NOMO-1 treated with dmso at 0.1 percent for 144 hours (cell line): ENCODE results near the gene DMD.

ENCODE experiments used
- DNase-seq: peaks from one replicate; lab custom pipeline; 2025; ENCODE audit not compliant: unreplicated experiment; lab: John Stamatoyannopoulos, UW

Gene DMD

DNA sequence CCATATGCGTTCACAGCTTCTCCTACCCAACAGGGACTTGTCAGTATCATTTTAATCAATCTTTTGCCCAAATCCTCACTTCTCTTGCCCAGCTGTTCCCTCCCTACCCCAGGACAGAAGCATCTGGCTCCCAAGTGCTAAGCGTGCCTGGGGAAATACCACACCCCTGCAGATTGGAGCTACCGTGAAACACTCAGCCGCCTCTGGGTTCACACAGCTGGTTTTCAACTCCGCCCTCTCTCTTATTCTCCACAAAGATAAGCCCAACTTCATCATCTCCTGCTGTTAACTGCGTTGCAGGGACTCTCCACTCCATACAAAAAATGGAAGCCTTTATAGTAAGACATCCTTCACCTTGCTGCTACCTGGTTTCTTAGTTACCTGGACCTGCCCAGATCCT, 1992.2 kb downstream of the DMD start:
- no peak for DNase-seq

DNA sequence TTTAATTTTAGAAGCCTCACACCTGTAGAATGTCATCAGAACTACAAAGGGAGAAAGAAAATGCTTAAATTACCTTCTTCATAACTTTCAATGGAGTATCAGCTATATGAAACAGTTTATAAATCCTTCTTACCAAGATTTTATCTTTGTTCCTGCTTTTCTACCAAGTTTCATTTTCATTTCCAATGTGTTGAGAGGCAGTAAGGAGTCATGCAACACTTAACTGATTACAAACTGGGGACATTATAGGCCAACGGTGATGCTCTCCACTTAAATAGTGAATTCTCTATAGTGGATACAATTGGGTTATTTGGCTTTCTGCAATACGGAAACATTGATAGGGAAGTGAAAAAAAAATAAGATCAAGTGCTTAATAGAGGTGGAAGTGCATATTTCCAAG, 1994.3 kb downstream of the DMD start:
- no peak for DNase-seq

DNA sequence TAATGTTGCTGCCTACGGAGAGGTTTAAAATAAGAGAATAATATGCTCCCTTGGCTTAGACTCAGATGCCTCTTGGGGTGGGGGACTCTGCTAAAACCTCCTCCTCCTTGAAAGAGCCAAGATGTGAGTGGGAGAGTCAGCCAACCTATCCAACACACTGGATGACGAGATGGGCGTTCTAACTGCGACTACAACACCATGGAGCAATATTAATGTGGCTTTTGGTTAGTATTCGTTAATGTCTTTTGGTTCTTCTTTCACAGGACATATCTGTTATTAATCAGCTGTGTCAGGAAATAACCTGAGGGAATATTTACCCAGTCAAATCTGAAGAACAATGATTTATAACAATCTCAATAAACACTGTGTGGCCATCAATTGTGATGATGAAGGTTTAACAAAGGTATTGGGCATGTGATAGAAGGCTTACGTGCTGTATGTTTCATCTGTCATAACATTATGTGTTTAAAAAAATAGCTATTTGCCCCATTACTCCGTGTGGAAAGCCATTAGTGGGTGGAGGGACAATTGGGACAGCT, 1996.0 kb downstream of the DMD start:
- no peak for DNase-seq

DNA sequence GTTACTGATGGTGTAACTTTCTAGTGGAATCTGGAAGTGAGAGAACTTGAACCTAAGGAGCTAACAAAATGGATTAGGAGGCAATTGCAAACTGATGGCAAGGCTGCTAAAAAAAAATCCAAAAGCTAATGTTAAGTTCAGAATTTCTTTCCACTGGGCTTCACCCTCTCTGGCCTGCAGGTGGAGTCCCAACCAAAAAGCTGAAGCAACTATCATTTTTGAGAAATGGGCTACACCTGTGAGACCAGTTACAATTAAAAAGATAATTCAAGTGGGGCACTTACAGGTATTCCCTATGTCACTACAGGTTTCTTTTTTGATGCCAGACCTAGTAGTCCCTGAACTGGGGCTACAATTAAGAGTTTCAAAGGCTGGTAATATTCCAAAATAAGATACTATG, 1997.4 kb downstream of the DMD start:
- DNase-seq: no peak

DNA sequence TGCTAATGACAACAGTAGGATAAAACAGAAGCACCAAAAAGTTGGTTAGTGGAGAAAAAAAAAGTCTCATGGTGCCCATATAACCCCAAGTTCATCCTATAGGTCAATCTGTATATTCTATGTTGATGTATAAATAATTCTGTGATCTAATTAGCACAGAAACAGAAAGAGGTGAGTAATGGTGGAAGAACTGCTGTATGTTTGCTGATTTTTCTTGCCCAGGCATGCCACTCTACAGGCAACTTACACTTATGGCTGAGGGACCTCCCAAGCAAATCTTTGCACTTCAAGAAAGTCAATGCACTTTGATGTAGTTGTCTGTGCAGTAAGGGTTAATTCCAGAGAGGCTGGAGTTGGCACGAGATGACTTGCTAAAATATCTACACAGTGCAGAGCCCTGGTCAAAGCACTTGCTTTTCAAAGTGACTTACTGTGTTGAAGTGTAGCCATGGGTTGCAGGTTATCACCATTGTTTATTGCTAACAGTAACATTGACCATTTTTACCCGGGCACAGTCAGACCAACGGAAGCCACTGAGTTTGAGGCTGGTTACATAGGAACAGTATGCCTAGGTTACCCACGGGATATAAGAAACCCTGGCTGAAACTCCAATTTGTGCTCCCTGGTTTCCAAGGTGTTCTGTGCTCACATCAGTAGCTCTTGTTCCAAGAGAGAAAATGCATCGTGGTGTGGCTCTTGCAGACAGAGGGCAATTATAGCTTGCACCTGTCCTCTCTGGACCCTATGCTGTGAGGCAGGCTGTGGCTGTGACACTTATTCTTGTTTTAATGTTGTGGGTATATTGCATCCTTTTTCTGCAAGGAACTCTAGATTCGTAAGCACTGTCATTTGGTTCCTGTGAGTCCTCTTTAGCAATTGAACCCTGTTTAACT, 1998.2 kb downstream of the DMD start:
- no peak for DNase-seq

DNA sequence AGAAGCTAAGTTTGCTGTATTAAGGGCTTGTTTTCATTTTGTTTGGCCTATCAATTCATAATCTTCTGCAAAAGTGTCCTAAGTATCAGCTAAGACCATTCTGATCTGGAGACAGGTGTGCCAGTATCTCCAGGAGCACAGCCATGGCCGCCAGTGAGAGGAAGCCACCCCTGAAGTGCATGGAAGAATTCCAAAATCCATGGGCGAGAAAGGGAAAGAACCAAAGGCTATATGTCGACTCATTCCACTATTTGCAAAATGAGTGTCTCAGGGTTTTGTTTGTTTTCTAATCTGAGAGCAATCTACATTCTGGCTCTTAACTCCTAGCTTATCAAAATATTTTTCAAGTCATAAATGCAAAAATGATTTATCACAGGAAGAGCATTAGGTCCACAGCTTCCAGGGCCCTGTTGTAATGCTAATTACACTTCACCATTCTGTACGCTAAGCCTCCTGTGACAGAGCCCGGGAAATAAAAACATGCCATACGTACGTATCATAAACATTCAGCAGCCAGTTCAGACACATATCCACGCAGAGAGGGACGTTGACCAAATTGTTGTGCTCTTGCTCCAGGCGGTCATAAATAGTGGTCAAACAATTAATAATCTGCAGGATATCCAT, 2002.2 kb downstream of the DMD start:
- no peak for DNase-seq

DNA sequence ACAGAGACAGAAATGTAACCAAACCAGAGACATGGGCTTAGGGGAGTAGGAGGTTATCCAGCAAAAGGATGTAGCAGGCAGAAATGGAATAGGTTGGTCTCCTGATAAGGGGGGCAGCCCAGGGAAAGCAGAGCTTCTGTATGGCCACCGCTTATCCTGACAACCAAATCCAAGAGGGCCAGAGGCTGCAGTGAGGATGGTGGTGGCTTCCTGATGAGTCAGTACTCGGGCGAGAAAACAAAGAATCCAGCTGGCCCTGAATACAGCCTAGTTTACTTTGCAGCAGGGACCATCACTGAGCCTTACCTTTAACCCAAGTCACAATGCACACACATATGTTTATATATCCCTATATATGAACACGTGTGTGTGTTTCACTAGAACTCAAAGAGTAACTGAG, 2009.8 kb downstream of the DMD start:
- no peak for DNase-seq

DNA sequence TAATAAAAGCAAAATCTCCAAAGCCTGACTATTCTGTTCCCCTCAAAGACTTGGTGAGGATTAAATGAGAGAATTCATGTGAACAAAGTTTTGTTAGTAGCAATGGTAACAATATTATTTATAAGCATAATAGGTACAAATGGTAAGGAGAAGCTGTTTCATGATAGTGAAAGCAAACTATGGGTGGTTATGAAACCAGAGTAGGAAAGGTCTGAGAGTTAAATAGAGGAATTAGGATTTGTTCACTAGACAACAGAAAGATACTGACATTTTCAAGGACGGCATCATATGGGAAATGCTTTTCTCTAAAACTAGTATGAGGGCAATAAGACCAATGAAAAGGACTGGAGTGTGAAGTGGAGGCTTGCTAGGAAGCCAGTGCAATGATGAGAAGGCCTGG, 2010.9 kb downstream of the DMD start:
- DNase-seq: no peak

DNA sequence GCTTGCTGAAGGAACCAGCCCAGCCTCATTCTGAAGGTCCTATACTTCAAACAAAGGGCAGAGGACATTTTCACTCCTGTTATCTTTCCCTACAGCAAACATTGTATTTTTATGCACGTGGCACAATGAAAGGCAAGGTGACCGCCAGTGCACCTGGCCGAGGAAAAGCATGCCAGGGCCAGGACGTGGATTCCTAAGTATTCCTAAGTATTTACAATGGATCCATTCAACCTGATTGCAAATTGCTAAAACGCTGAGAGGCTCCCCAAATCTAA, 2011.6 kb downstream of the DMD start:
- no peak for DNase-seq

DNA sequence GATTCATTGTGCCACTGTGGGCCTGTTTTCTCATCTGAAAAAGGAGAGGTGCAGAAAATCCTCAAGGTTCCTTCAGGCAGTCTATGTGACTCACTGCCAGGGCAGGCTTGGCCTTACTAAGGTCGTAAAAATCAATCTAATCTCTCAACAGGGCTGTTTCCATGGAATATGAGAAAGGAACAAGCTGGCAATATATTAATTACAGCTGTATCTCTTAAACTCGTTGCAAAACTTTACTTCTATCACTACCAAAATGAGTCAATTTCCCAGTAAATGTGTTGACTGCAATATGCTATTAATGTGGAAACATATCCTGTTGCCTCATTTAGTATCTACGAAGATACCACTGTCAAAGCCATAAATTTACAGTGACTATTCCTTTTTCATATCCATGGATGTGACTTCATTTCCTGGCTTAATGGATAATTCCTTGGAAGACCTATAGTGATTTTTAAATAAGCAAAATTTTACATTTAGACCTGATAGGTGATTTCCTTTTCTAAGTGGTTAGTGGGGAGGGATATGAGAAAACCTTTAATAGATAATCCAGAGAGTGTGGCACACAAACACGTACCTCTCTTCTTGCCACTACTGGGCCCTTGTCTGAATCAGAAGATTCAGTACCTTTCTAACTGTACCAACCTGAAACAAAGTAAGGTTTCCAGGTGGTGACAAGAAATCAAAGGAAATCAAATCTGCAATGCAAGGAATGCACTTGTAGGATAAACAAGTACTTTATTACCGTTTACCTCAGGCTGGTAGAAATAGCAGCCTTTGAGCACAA, 2012.1 kb downstream of the DMD start:
- DNase-seq: no peak

DNA sequence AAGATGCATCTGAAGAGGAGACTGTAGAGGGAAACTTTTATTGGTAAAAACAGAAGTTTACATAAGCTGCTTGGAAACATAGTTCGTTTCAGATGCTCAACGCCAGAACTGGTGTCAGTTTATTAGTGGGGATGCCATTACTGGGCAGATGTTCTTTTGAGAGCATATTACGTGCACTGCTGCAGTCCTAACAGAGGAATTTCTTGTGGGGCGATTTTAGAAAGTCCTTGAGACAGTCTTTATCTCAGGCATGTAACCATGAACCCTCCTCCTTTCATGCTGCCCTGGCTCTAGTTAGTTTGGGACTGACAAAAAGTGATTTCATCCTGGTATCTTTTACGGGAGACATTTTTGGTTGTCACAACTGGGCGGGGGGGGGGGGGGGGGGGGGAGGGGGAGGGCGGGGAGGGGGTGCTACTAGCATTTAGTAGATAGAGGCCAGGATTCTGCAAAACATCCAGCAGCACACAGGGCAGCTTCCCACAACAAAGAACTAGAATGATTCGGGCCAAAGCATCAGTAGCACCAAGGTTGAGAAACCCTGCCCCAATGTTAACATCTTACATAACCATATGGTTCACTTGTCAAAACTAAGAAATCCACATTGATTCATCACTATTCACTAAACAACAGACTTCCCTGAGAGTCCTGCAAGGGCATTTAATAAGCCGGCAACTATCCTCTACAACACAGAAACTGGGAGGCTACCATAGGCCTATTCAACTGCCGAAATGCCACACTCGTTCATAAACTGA, 2021.0 kb downstream of the DMD start:
- DNase-seq: no peak

DNA sequence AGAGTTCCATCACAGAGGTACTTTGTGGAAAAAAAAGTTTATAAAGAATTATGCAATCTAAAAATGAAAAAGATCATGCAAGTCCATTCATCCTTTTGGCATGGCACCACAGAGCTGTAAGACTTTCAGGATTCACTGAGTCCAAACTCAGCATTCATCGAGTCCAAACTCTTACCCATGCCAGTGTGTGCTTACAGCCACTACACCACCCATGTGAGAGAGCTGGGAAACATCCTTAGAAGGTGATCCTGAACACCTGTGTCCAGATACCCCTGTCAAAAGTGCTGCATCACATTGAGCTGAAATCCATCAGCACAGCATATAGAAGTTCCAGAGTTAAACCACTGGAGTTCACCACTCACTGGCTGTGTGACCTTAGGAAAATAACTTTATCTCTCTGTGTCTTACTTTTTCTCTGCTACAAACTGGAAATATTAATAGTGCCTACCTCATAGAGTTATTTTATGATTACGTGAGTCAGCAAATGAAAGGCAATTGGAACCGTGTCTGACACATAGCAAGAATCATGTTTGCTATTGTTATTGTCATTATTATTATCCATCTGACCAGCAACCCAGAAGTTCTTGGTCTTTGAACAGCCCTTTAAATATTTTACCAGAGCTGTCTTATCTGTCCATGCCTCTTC, 2024.5 kb downstream of the DMD start:
- no peak for DNase-seq

DNA sequence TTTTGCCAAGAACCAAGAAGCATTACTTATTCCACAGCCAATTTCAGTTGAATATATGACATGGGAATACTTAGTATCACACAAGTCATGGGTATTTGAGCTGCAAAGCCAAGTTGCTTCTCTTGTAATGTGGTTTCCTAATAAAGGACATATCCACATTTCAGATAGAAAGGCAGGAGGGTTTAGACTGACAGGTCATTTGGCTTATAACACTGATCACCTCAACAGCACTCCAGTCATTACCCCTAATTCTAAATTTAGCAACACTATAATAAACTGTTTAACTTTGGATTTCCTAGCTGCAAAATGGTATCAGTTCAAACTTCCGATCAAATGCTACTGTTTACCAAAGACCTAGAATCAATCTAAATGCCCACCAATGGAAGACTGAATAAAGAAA, 2025.5 kb downstream of the DMD start:
- no peak for DNase-seq

DNA sequence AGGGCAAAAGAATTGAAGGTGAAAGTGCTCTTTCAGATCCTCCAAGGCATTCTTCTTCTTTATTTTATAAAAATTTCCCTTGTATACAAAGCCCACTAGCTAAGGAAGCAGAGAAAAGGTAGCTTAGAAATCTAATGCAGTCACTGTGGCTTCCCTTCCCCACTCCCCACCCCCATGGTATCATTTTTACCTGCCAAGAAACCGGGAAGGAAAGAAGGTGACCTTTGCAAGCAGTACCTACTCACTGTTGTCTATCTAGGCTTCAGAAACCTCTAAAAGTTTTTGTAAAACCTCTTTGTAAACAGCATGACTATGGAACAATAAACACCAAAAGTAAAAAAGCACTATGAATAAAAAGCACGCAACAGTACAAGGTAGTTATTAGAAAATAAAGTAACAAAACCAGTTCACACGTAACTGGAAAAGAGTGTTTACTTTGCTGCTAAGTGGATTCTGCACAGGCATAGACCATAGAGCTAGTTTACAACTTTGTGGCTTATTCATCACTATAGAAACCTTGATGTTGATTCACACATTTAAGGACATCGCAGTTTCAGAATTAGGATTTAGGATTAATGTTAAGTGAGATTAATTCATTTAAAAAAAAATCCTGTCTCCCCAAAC, 2029.9 kb downstream of the DMD start:
- no peak for DNase-seq

DNA sequence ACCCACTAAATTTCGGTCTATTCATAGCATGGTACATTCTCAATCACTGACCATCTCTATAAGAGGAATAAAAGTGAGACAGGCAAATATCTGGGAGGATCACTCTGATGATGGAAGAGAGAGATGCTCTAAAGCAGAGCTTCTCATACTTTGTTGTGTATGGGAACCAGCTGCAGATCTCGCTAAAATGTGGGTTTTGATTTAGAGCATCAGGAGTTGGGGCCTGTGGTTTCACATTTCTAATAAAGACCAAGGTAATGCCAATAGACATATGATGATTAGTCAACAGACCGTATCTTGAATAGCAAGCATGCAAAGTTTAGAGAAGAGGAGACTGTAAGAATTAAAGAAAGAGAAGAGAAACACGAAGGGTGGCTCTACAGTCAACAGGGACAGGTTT, 2032.1 kb downstream of the DMD start:
- DNase-seq: no peak

DNA sequence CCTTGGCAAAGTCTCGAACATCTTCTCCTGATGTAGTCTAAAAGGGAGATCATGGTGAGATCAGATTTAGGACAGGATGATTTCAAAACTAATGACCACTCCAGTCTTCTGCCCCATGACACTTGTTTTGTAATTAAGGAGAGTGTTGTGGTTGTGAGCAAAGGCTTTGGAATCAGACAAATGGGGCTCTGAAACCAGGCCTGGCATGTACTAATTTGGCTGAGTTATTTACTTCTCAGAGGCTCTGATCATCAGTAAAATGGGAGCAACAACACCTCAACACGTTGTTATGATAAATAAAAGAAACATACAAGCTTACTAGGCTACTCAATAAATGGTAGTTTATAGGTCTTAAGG, 2032.6 kb downstream of the DMD start:
- DNase-seq: no peak

DNA sequence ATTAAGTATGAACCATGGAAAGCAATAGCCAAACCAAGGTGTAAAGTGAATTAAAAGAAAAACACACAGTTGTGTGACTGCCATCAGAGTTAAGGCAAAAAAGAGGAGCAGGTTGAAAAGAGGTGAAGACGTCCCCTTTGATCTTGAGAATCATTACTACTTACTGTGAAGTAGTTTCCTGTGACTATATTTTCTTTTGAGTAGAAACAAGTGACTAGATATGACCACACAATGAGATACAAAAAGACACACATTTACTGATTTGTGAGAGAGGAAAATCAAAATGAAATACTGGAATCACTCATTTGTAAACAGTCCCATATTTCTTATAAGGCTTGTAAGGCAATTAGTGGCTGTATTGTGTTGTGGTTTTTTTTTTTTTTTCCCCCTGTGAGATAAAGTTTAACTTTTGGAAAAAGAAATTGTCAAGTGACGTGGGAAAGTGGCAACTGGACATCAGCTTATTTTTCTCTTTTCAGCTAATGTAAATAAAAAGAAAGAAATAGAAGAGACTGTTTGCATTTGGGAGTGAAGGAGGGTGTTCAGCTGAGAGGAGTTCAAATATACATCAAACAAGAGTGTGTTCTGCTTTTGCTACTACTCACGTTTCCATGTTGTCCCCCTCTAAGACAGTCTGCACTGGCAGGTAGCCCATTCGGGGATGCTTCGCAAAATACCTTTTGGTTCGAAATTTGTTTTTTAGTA, 2033.1 kb downstream of the DMD start:
- DNase-seq: no peak

DNA sequence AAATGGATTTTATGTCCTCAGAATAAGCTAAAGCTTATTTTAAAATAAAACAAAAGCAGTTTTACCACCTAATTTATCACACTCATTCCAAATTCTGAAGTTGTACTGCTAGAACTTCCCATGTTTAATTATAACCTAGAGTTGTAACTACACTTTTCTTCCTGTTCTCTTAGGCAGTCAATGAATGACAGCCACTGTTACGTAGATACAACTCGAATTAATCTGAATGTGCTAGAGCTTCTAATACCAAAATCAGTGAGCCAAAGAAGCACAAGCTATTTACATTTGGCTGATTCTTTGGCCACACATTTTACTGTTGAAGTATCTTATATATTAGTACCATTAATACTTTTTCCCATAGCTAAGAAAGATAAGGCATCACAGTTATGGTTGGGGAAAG, 2040.6 kb downstream of the DMD start:
- no peak for DNase-seq

DNA sequence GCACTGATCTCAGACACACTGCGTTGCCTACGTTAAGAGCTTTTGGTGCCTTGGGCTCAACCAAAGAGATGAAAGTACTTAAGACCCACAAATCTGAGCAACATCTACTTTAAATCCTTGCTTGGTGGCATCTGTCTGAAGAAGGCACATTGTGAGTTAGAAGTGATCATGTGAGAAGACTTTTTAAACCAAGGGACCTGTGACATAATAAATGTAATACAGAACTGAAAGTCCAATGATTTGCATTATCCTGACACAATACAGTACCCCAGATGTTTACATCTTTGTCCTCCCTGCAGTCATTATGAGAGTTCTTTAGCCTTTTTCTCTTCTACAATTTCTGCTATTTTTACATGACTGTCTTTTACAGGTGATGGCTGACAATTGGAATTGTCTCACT, 2042.8 kb downstream of the DMD start:
- DNase-seq: no peak

DNA sequence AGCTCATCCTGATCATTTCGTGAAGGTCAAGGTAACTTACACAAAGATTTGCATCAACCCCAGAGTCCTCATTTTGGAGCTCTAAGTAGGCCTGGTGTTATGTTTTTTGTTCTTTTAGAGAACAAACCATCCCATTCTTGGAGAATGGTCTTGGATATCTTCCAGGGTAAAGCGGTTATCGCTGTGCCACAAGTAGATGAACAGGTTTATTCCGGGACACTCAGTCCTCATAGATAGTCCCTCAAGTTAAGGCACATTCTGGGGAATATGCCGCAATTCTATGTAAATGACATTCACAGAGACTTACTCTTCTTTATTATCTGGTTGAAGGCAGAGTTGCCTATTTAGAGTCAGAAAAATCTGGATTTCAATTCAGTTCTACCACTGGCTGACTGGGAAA, 2044.5 kb downstream of the DMD start:
- no peak for DNase-seq
